Mucosa of descending colon (tissue), 3 donors: ENCODE results near the gene FYB1. TPM values are rescaled to one million over a fixed set of nuclear protein-coding genes. Genes with fewer than 3 reads are reported as not detected.

ENCODE experiments used
- ATAC-seq: fragments of 200-7000 bp; cut with Tn5 transposase; one replicate; pipeline ENCODE4 v1.9.1; 2020; ENCODE audit warnings: mild to moderate bottlenecking, moderate library complexity
- DNase-seq, 3 donors: peaks; one replicate each; pipeline ENCODE4 v3.0.0-alpha.2; 2020
- H3K36me3 ChIP-seq: fragments of 200-600 bp; one replicate; pipeline ENCODE4 v1.8.0; 2021; ENCODE audit warnings: low read depth, mild to moderate bottlenecking
- H3K4me1 ChIP-seq: fragments of 200-600 bp; one replicate; pipeline ENCODE4 v1.8.0; 2021; ENCODE audit warnings: low read depth, mild to moderate bottlenecking
- H3K4me3 ChIP-seq: fragments of 200-600 bp; one replicate; pipeline ENCODE4 v1.8.0; 2021; ENCODE audit warnings: mild to moderate bottlenecking
- H3K9me3 ChIP-seq: fragments of 200-600 bp; one replicate; pipeline ENCODE4 v1.8.0; 2021; ENCODE audit warnings: mild to moderate bottlenecking
- CTCF ChIP-seq: fragments of 200-600 bp; IDR thresholded peaks from one replicate; pipeline ENCODE4 v1.8.0; 2022; ENCODE audit warnings: antibody characterized with exemption, mild to moderate bottlenecking
- intact Hi-C, 2 donors: fragments of 100-400 bp; cut with DNase I in 1 of 2; cut with micrococcal nuclease in 1 of 2; formaldehyde crosslinking; loops; one replicate each; pipeline versions ENCODE4 v1.11.0 to v1.11.1; 2022; cut with DNase I, micrococcal nuclease
- total RNA-seq, 3 donors: library from RNA; stranded (reverse); fragmentation: NEBNext Ultra II Directional in 2 of 3; extraction: Animal tissue kit (Norgen Biotek cat#: 25700) in 2 of 3; gene quantifications; one replicate each; pipeline versions ENCODE4 v1.2.1 to v1.2.4, GENCODE V29; 2021 to 2023
- donor health status: DM: no; HTN: no; CAD: no; lungs with moderate emphysema.
- donor health status: DM: no; HTN: no; CAD: no.
- donor health status: DM: no; HTN: yes; CAD: no.

Gene FYB1
- total RNA-seq, 3 donors from 2014 or later = 11.5 to 19.4 (median 13.1) TPM

DNA sequence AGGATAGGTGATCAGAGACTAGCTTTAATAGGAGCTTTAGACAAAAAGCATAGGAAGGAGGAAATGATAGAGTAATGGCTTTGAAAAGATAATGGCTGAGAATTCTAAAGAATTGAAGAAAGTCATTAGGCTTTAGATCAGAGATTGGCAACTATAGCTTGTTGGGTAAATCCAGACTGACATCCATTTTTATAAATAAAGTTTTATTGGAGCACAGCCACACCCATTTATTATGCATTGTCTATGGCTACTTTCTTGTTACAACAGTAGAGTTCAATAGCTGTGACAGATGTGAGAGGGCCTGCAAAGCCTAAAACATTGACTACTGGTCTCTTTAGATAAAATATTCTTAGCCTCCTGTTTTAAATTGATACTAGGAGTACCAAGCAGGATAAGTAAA, 40.7 kb upstream of the FYB1 start:
- Histone ChIP-seq H3K9me3 (no peaks in the 10 kb centered on the region), H3K36me3 (no peaks in the 10 kb centered on the region), H3K4me3 (no peak overlapping the region), H3K4me1 (peaks cover 7% of the 10 kb centered on the region)
- DNase-seq (no peak), ATAC-seq (no peak)
- intact Hi-C loops = no loop called here
- TF ChIP-seq CTCF = no peak

DNA sequence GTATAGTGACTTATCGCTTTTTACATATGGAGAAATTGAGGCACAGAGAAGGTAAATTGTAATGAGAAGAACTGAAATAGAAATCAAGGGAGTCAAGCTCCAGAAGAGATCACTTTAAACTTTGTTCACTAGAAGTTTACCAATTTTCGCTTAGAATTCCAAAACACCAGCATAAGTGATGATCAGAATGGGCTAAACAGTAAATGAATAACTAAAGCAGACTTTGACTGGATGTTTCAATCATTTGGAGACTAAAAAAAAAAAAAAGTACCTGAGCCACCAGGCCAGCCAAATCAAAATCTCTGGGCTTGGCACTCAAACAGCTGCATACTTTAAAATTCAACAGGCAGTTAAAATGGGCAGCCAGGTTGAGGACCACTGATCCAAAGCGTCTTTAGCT, 38.2 kb upstream of the FYB1 start:
- Histone ChIP-seq H3K9me3 (no peaks in the 10 kb centered on the region), H3K4me3 (no peak overlapping the region), H3K4me1 (peaks cover 7% of the 10 kb centered on the region), H3K36me3 (no peaks in the 10 kb centered on the region)
- DNase-seq (no peak), ATAC-seq (no peak)
- intact Hi-C loops = no loop called here
- no peak for TF ChIP-seq CTCF

- H3K4me3 ChIP-seq = no peak overlapping the region
- peaks cover 7% of the 10 kb centered on the region for H3K4me1 ChIP-seq
- TF ChIP-seq CTCF = no peak
- DNase-seq (peak in 1 of 3 donors; percentile 25), ATAC-seq (peak; percentile 96)
- intact Hi-C loops = no loop called here
- no peaks in the 10 kb centered on the region for H3K9me3 ChIP-seq
- no peaks in the 10 kb centered on the region for H3K36me3 ChIP-seq
Measured at GRCh38 chr5:39256477-39257235, 37.3 kb upstream of the FYB1 start.

DNA sequence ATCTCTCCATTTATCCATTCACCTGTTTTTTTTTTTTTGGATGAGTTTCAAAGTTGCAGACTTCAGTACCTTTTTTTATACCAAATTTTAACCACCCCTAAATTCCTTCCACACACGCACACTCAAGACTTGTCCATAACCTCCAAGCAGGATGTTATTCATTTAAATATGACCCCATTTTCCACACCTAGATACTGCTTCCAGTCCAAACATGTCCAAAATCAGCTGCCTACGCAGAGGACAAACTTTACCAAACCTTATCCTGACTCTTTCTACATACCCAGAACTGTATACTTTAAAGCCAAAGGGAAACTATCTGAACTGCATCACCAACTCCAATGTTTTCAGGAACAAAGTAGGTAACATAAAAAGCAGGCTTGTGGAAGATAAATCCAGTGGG, 36.0 kb upstream of the FYB1 start:
- Histone ChIP-seq H3K9me3 (no peaks in the 10 kb centered on the region), H3K4me3 (no peak overlapping the region), H3K4me1 (peaks cover 7% of the 10 kb centered on the region), H3K36me3 (no peaks in the 10 kb centered on the region)
- intact Hi-C loops = no loop called here
- ATAC-seq = no peak
- DNase-seq = no peak
- no peak for TF ChIP-seq CTCF

- DNase-seq (no peak), ATAC-seq (no peak)
- peaks cover 7% of the 10 kb centered on the region for H3K4me1 ChIP-seq
- no peaks in the 10 kb centered on the region for H3K36me3 ChIP-seq
- intact Hi-C loops = no loop called here
- no peaks in the 10 kb centered on the region for H3K9me3 ChIP-seq
- no peak overlapping the region for H3K4me3 ChIP-seq
- no peak for TF ChIP-seq CTCF
Measured at GRCh38 chr5:39254671-39255070, 35.3 kb upstream of the FYB1 start.
